Skeletal muscle tissue (tissue), 4 donors: ENCODE results near the gene GDF10. TPM values are rescaled to one million over a fixed set of nuclear protein-coding genes. Genes with fewer than 3 reads are reported as not detected.
A peak's percentile ranks its signal among the peaks of the same experiment; 100 is the strongest.

Experiments used
- H3K27ac ChIP-seq: one replicate; pipeline ENCODE4 v1.7.0; 2013; ENCODE audit warnings: mild to moderate bottlenecking, low read depth, low read length, inconsistent platforms
- H3K27me3 ChIP-seq, 3 donors: one replicate each; pipeline ENCODE4 v1.7.0; 2013; ENCODE audit warnings: low read length in 3 of 3; ENCODE audit not compliant: control insufficient read depth in 3 of 3, insufficient read depth in 3 of 3
- H3K36me3 ChIP-seq, 3 donors: one replicate each; pipeline ENCODE4 v1.7.0; 2013; ENCODE audit warnings: low read length in 3 of 3; ENCODE audit not compliant: control insufficient read depth in 3 of 3, insufficient read depth in 3 of 3
- H3K4me1 ChIP-seq, 3 donors: one replicate each; pipeline ENCODE4 v1.7.0; 2013; ENCODE audit warnings: low read length in 3 of 3, mild to moderate bottlenecking in 3 of 3; ENCODE audit not compliant: control insufficient read depth in 3 of 3, insufficient read depth in 3 of 3
- H3K4me3 ChIP-seq, 3 donors: one replicate each; pipeline ENCODE4 v1.7.0; 2013; ENCODE audit warnings: low read length in 3 of 3
- H3K9ac ChIP-seq, 3 donors: one replicate each; pipeline ENCODE4 v1.7.0; 2013; ENCODE audit warnings: low read length in 3 of 3, mild to moderate bottlenecking in 3 of 3, moderate library complexity in 2 of 3, low read depth in 1 of 3
- H3K9me3 ChIP-seq, 3 donors: one replicate each; pipeline ENCODE4 v1.7.0; 2013; ENCODE audit warnings: low read length in 3 of 3; ENCODE audit not compliant: control insufficient read depth in 3 of 3
- total RNA-seq: library from RNA; depleted of rRNA; stranded (reverse); fragments of >200 nt; gene quantifications from one replicate; pipeline ENCODE4 v1.2.3, GENCODE V29; 2014
- donor health status: Osteomylitis.

Gene GDF10
- total RNA-seq, 1 donor from 2014 or later = 1.0 TPM

- Histone ChIP-seq H3K4me1 (peaks cover 0 to 9% (median 5%) of the 10 kb centered on the region in 3 donors), H3K27me3 (peaks cover 33 to 43% (median 37%) of the 10 kb centered on the region in 3 donors), H3K9me3 (no peaks in the 10 kb centered on the region), H3K9ac (no peak overlapping the region), H3K36me3 (no peaks in the 10 kb centered on the region), H3K27ac (no peak overlapping the region), H3K4me3 (no peak overlapping the region)
Measured at GRCh38 chr10:47297866-47298540, 2.0 kb upstream of the GDF10 start.

- Histone ChIP-seq H3K27ac (no peak overlapping the region), H3K4me1 (peaks cover 0 to 9% (median 5%) of the 10 kb centered on the region in 3 donors), H3K9me3 (no peaks in the 10 kb centered on the region), H3K9ac (no peak overlapping the region), H3K36me3 (no peaks in the 10 kb centered on the region), H3K4me3 (no peak overlapping the region), H3K27me3 (peaks cover 36 to 46% (median 37%) of the 10 kb centered on the region in 3 donors)
Measured at GRCh38 chr10:47298715-47299114, 1.3 kb upstream of the GDF10 start.

- Histone ChIP-seq H3K4me3 (peak overlapping the region; percentile 14 to 61 (median 51)), H3K9ac (peak overlapping the region in 1 of 3 donors; percentile 54), H3K36me3 (no peaks in the 10 kb centered on the region), H3K9me3 (no peaks in the 10 kb centered on the region), H3K27me3 (peaks cover 33 to 38% (median 38%) of the 10 kb centered on the region in 3 donors), H3K27ac (no peak overlapping the region), H3K4me1 (peaks cover 0 to 9% (median 5%) of the 10 kb centered on the region in 3 donors)
Measured at GRCh38 chr10:47300429-47300931, 483 bp downstream of the GDF10 start.

GRCh38 chr10:47301833-47302232, 1.8 kb downstream of the GDF10 start:
- peaks cover 0 to 6% (median 5%) of the 10 kb centered on the region in 3 donors for H3K4me1 ChIP-seq
- H3K9me3 ChIP-seq = no peaks in the 10 kb centered on the region
- H3K4me3 ChIP-seq = no peak overlapping the region
- no peaks in the 10 kb centered on the region for H3K36me3 ChIP-seq
- no peak overlapping the region for H3K27ac ChIP-seq
- no peak overlapping the region for H3K9ac ChIP-seq
- H3K27me3 ChIP-seq = peaks cover 33 to 35% (median 33%) of the 10 kb centered on the region in 3 donors

- peaks cover 0 to 6% (median 5%) of the 10 kb centered on the region in 3 donors for H3K4me1 ChIP-seq
- peaks cover 33 to 41% (median 35%) of the 10 kb centered on the region in 3 donors for H3K27me3 ChIP-seq
- no peak overlapping the region for H3K4me3 ChIP-seq
- H3K9me3 ChIP-seq = no peaks in the 10 kb centered on the region
- H3K27ac ChIP-seq = no peak overlapping the region
- H3K36me3 ChIP-seq = no peaks in the 10 kb centered on the region
- no peak overlapping the region for H3K9ac ChIP-seq
Measured at GRCh38 chr10:47303105-47303504, 3.1 kb downstream of the GDF10 start.

GRCh38 chr10:47303866-47304265, 3.9 kb downstream of the GDF10 start:
- Histone ChIP-seq H3K27ac (no peak overlapping the region), H3K27me3 (peaks cover 31 to 42% (median 35%) of the 10 kb centered on the region in 3 donors)

GRCh38 chr10:47305566-47305965, 5.6 kb downstream of the GDF10 start:
- H3K4me3 ChIP-seq = no peak overlapping the region
- no peak overlapping the region for H3K27ac ChIP-seq
- H3K27me3 ChIP-seq = peaks cover 23 to 40% (median 26%) of the 10 kb centered on the region in 3 donors

More at GRCh38 chr10:47303866-47304265, 3.9 kb downstream of the GDF10 start:
- no peak overlapping the region for H3K4me3 ChIP-seq
- no peak overlapping the region for H3K9ac ChIP-seq
- H3K36me3 ChIP-seq = no peaks in the 10 kb centered on the region
- no peaks in the 10 kb centered on the region for H3K9me3 ChIP-seq
- H3K4me1 ChIP-seq = peaks cover 0 to 6% (median 5%) of the 10 kb centered on the region in 3 donors

GRCh38 chr10:47306387-47307210, 6.6 kb downstream of the GDF10 start:
- Histone ChIP-seq H3K27ac (no peak overlapping the region), H3K9me3 (no peaks in the 10 kb centered on the region), H3K9ac (no peak overlapping the region), H3K4me3 (no peak overlapping the region), H3K36me3 (no peaks in the 10 kb centered on the region), H3K4me1 (no peaks in the 10 kb centered on the region), H3K27me3 (peaks cover 12 to 30% (median 22%) of the 10 kb centered on the region in 3 donors)

More at GRCh38 chr10:47305566-47305965, 5.6 kb downstream of the GDF10 start:
- peaks cover 0 to 4% (median 2%) of the 10 kb centered on the region in 3 donors for H3K4me1 ChIP-seq
- H3K36me3 ChIP-seq = no peaks in the 10 kb centered on the region
- no peak overlapping the region for H3K9ac ChIP-seq
- no peaks in the 10 kb centered on the region for H3K9me3 ChIP-seq

GRCh38 chr10:47307381-47307780, 7.4 kb downstream of the GDF10 start:
- H3K27me3 ChIP-seq = peaks cover 5 to 23% (median 15%) of the 10 kb centered on the region in 3 donors

More at GRCh38 chr10:47307381-47307780, 7.4 kb downstream of the GDF10 start:
- Histone ChIP-seq H3K9ac (no peak overlapping the region), H3K4me1 (peaks cover 0 to 3% (median 0%) of the 10 kb centered on the region in 3 donors), H3K36me3 (no peaks in the 10 kb centered on the region), H3K9me3 (no peaks in the 10 kb centered on the region), H3K4me3 (no peak overlapping the region), H3K27ac (no peak overlapping the region)
